ENCODE measurements around the gene MGMT. TPM values are rescaled to one million over a fixed set of nuclear protein-coding genes. Genes with fewer than 3 reads are reported as not detected.

MGMT gene
- total and polyA plus RNA-seq, 4 donors: 28.2 to 79.1 (median 46.0) TPM

DNA sequence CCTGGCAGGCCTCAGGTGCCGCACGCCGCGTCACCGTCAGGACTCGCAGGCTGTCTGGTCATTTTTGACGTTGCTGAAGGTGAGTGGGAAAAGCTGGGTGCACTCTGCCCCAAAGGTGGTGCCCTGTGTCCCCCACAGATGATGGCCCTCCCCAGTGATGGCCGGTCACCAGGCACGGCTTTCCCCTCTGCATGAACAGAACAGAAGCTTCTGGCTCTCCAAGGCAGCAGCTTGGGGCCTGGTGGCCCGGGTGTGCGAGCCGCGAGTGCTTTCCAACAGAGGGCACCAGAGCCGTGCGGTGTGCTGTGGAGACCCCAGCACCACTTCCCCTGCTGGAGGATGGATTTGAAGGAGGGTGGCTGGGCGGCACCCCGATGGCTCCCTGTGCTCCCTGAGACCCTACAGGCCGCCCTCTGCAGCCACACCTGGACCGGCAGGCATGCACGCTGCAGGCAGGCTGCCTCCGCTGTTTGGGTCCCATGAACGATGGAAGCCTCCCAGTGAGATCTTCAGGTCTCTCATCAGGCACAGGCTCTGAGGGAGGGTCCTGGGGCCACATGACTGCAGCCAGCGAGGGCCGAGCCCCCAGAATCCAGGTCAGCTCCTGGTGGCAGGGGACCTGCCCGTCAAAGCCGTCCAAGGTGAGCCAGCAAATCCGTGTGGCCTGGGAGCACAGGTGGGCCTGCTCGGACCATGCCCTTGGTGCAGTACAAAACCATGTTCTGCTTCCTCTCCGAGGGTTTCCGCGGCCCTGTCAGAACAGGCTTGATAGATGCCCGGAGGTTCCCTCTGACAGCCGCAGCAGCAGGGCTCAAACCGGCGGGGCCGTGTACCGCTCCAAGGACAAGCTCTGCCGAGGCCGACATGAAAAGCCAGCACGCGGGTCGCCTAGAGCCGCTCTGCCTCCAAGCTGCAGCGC, 301.7 kb downstream of the MGMT start:
- Histone ChIP-seq H3K9ac (ENCODE audit: low read depth in 1 of 2, low read length in 2 of 2) (no peak overlapping the region), H3K4me3 (ENCODE audit: low read depth in 1 of 3, low read length in 3 of 3) (no peak overlapping the region), H3K9me3 (ENCODE audit: control insufficient read depth in 4 of 4, low read length in 3 of 4) (no peaks in the 10 kb centered on the region), H3K27ac (ENCODE audit: low read depth in 1 of 2, low read length in 2 of 2) (no peak overlapping the region), H3K4me1 (ENCODE audit: control insufficient read depth in 4 of 4, insufficient read depth in 4 of 4, low read length in 3 of 4) (no peaks in the 10 kb centered on the region), H3K27me3 (ENCODE audit: control insufficient read depth in 4 of 4, insufficient read depth in 4 of 4, low read length in 3 of 4) (no peaks in the 10 kb centered on the region), H3K36me3 (ENCODE audit: control insufficient read depth in 4 of 4, insufficient read depth in 3 of 4, low read depth in 1 of 4, low read length in 3 of 4) (peaks cover 0 to 28% (median 8%) of the 10 kb centered on the region in 4 donors)
- TF ChIP-seq SP1 (IDR thresholded peaks at IDR 0.05): no peak
- no peak for TF ChIP-seq RXRA (IDR thresholded peaks at IDR 0.05)
- TF ChIP-seq HNF4G (IDR thresholded peaks at IDR 0.05): no peak
- no peak for TF ChIP-seq JUND (IDR thresholded peaks at IDR 0.05)
- TF ChIP-seq TAF1 (conservative IDR thresholded peaks at IDR 0.05): no peak
- TF ChIP-seq, protein P1, sequence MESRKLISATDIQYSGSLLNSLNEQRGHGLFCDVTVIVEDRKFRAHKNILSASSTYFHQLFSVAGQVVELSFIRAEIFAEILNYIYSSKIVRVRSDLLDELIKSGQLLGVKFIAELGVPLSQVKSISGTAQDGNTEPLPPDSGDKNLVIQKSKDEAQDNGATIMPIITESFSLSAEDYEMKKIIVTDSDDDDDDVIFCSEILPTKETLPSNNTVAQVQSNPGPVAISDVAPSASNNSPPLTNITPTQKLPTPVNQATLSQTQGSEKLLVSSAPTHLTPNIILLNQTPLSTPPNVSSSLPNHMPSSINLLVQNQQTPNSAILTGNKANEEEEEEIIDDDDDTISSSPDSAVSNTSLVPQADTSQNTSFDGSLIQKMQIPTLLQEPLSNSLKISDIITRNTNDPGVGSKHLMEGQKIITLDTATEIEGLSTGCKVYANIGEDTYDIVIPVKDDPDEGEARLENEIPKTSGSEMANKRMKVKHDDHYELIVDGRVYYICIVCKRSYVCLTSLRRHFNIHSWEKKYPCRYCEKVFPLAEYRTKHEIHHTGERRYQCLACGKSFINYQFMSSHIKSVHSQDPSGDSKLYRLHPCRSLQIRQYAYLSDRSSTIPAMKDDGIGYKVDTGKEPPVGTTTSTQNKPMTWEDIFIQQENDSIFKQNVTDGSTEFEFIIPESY (IDR thresholded peaks at IDR 0.05): no peak
- no peak for TF ChIP-seq FOXA1 (IDR thresholded peaks at IDR 0.05)
- TF ChIP-seq GABPA (IDR thresholded peaks at IDR 0.05 in 1 of 2, conservative IDR thresholded peaks at IDR 0.05 in 1 of 2): no peak
- no peak for TF ChIP-seq FOXA2 (IDR thresholded peaks at IDR 0.05)
- TF ChIP-seq EGR1 (IDR thresholded peaks at IDR 0.05; ENCODE audit: low read depth in 2 of 2): no peak
- TF ChIP-seq, protein P2, sequence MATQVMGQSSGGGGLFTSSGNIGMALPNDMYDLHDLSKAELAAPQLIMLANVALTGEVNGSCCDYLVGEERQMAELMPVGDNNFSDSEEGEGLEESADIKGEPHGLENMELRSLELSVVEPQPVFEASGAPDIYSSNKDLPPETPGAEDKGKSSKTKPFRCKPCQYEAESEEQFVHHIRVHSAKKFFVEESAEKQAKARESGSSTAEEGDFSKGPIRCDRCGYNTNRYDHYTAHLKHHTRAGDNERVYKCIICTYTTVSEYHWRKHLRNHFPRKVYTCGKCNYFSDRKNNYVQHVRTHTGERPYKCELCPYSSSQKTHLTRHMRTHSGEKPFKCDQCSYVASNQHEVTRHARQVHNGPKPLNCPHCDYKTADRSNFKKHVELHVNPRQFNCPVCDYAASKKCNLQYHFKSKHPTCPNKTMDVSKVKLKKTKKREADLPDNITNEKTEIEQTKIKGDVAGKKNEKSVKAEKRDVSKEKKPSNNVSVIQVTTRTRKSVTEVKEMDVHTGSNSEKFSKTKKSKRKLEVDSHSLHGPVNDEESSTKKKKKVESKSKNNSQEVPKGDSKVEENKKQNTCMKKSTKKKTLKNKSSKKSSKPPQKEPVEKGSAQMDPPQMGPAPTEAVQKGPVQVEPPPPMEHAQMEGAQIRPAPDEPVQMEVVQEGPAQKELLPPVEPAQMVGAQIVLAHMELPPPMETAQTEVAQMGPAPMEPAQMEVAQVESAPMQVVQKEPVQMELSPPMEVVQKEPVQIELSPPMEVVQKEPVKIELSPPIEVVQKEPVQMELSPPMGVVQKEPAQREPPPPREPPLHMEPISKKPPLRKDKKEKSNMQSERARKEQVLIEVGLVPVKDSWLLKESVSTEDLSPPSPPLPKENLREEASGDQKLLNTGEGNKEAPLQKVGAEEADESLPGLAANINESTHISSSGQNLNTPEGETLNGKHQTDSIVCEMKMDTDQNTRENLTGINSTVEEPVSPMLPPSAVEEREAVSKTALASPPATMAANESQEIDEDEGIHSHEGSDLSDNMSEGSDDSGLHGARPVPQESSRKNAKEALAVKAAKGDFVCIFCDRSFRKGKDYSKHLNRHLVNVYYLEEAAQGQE (IDR thresholded peaks at IDR 0.05): no peak
- DNase-seq (ENCODE audit: low spot score): peak; percentile 23
- 96% methylated on average over 44 of the region's 44 CpGs for WGBS

GRCh38 chr10:129769381-129770116, 302.5 kb downstream of the MGMT start:
- Histone ChIP-seq H3K27ac (ENCODE audit: low read depth in 1 of 2, low read length in 2 of 2) (no peak overlapping the region), H3K27me3 (ENCODE audit: control insufficient read depth in 4 of 4, insufficient read depth in 4 of 4, low read length in 3 of 4) (no peaks in the 10 kb centered on the region), H3K4me1 (ENCODE audit: control insufficient read depth in 4 of 4, insufficient read depth in 4 of 4, low read length in 3 of 4) (no peaks in the 10 kb centered on the region), H3K36me3 (ENCODE audit: control insufficient read depth in 4 of 4, insufficient read depth in 3 of 4, low read depth in 1 of 4, low read length in 3 of 4) (peaks cover 0 to 28% (median 8%) of the 10 kb centered on the region in 4 donors), H3K9ac (ENCODE audit: low read depth in 1 of 2, low read length in 2 of 2) (no peak overlapping the region), H3K4me3 (ENCODE audit: low read depth in 1 of 3, low read length in 3 of 3) (no peak overlapping the region), H3K9me3 (ENCODE audit: control insufficient read depth in 4 of 4, low read length in 3 of 4) (no peaks in the 10 kb centered on the region)
- WGBS: 95% methylated on average over 24 of the region's 24 CpGs
- DNase-seq (ENCODE audit: low spot score): no peak
- TF ChIP-seq TAF1 (conservative IDR thresholded peaks at IDR 0.05): no peak
- TF ChIP-seq, protein P2 (IDR thresholded peaks at IDR 0.05): no peak
- no peak for TF ChIP-seq NR2F2 (IDR thresholded peaks at IDR 0.05)
- no peak for TF ChIP-seq YY1 (IDR thresholded peaks at IDR 0.05)
- TF ChIP-seq, protein P1 (IDR thresholded peaks at IDR 0.05): no peak
- TF ChIP-seq ATF3 (IDR thresholded peaks at IDR 0.05): no peak
- TF ChIP-seq FOXA1 (IDR thresholded peaks at IDR 0.05): no peak
- TF ChIP-seq, protein P3, sequence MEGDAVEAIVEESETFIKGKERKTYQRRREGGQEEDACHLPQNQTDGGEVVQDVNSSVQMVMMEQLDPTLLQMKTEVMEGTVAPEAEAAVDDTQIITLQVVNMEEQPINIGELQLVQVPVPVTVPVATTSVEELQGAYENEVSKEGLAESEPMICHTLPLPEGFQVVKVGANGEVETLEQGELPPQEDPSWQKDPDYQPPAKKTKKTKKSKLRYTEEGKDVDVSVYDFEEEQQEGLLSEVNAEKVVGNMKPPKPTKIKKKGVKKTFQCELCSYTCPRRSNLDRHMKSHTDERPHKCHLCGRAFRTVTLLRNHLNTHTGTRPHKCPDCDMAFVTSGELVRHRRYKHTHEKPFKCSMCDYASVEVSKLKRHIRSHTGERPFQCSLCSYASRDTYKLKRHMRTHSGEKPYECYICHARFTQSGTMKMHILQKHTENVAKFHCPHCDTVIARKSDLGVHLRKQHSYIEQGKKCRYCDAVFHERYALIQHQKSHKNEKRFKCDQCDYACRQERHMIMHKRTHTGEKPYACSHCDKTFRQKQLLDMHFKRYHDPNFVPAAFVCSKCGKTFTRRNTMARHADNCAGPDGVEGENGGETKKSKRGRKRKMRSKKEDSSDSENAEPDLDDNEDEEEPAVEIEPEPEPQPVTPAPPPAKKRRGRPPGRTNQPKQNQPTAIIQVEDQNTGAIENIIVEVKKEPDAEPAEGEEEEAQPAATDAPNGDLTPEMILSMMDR (IDR thresholded peaks at IDR 0.05; ENCODE audit: low read depth, low read length, missing input control): no peak
- no peak for TF ChIP-seq GABPA (IDR thresholded peaks at IDR 0.05 in 1 of 2, conservative IDR thresholded peaks at IDR 0.05 in 1 of 2)

Data from liver (tissue), 9 donors.